Stimulated activated CD8-positive, alpha-beta memory T cell treated with anti-CD3 and anti-CD28 coated beads, Interleukin-12 subunit alpha, Interleukin-12 subunit beta, amount 100 ng/mL, for 4 hours (primary cell): ENCODE data around the gene SLC44A1.

ENCODE experiments used
- DNase-seq: peaks from one replicate; pipeline ENCODE4 v3.0.0-alpha.2; 2020; ENCODE audit warnings: low read depth

SLC44A1 gene

GRCh38 chr9:105305856-105306255 is 61.4 kb downstream of the SLC44A1 start:
- DNase-seq = no peak

GRCh38 chr9:105306351-105307140 is 62.1 kb downstream of the SLC44A1 start:
- DNase-seq = no peak

- DNase-seq = no peak
Measured at GRCh38 chr9:105307591-105308130, 63.2 kb downstream of the SLC44A1 start.

- DNase-seq = no peak
Measured at GRCh38 chr9:105308461-105309341, 64.2 kb downstream of the SLC44A1 start.

- no peak for DNase-seq
Measured at GRCh38 chr9:105309531-105309931, 65.1 kb downstream of the SLC44A1 start.

- no peak for DNase-seq
Measured at GRCh38 chr9:105311306-105311705, 66.9 kb downstream of the SLC44A1 start.

- DNase-seq = no peak
Measured at GRCh38 chr9:105313238-105313637, 68.8 kb downstream of the SLC44A1 start.

GRCh38 chr9:105316703-105317102 is 72.3 kb downstream of the SLC44A1 start:
- DNase-seq = no peak

- no peak for DNase-seq
Measured at GRCh38 chr9:105318729-105319191, 74.3 kb downstream of the SLC44A1 start.

GRCh38 chr9:105319202-105319813 is 74.9 kb downstream of the SLC44A1 start:
- DNase-seq = no peak

GRCh38 chr9:105320568-105320967 is 76.1 kb downstream of the SLC44A1 start:
- no peak for DNase-seq

- no peak for DNase-seq
Measured at GRCh38 chr9:105328296-105328695, 83.8 kb downstream of the SLC44A1 start.

- no peak for DNase-seq
Measured at GRCh38 chr9:105328872-105329718, 84.6 kb downstream of the SLC44A1 start.

- no peak for DNase-seq
Measured at GRCh38 chr9:105329719-105330062, 85.2 kb downstream of the SLC44A1 start.

- no peak for DNase-seq
Measured at GRCh38 chr9:105330201-105330600, 85.8 kb downstream of the SLC44A1 start.

- DNase-seq = no peak
Measured at GRCh38 chr9:105330755-105331154, 86.3 kb downstream of the SLC44A1 start.

- no peak for DNase-seq
Measured at GRCh38 chr9:105331160-105331559, 86.7 kb downstream of the SLC44A1 start.

GRCh38 chr9:105331755-105332154 is 87.3 kb downstream of the SLC44A1 start:
- no peak for DNase-seq

- no peak for DNase-seq
Measured at GRCh38 chr9:105332471-105332870, 88.0 kb downstream of the SLC44A1 start.

- DNase-seq = no peak
Measured at GRCh38 chr9:105333076-105333475, 88.6 kb downstream of the SLC44A1 start.

GRCh38 chr9:105333811-105334210 is 89.4 kb downstream of the SLC44A1 start:
- DNase-seq = no peak
